DMS114 treated with DMSO at 0.1 percent for 48 hours (cell line): ENCODE data around the gene VAV1.
"Not testable (repeated sequence)": the region's sequence is repeated elsewhere in the genome, so short reads cannot be mapped to it uniquely, and the experiment has no call there.

Experiments
- DNase-seq: peaks from one replicate; lab custom pipeline; 2025; ENCODE audit not compliant: unreplicated experiment; lab: John Stamatoyannopoulos, UW

Gene VAV1

GRCh38 chr19:6754653-6755463 lies 17.6 kb upstream of the VAV1 start:
- DNase-seq, result no peak

- no peak for DNase-seq
Observed at GRCh38 chr19:6760606-6761005, 11.9 kb upstream of the VAV1 start.

- no peak for DNase-seq
Observed at GRCh38 chr19:6761053-6761676, 11.3 kb upstream of the VAV1 start.

- DNase-seq, result not testable (repeated sequence)
Observed at GRCh38 chr19:6762253-6762797, 10.2 kb upstream of the VAV1 start.

GRCh38 chr19:6765738-6766356 lies 6.7 kb upstream of the VAV1 start:
- no peak for DNase-seq

GRCh38 chr19:6766357-6767080 lies 6.0 kb upstream of the VAV1 start:
- no peak for DNase-seq

- no peak for DNase-seq
Observed at GRCh38 chr19:6767081-6767356, 5.5 kb upstream of the VAV1 start.

- peak; percentile 85 for DNase-seq
Observed at GRCh38 chr19:6767357-6768235, 4.9 kb upstream of the VAV1 start, which contains the start of gene SH2D3A. TSS of gene SH2D3A (minus strand) at chr19:6767435. CDS start at chr19:6763748, 3,687 bp downstream.

- no peak for DNase-seq
Observed at GRCh38 chr19:6768236-6768785, 4.2 kb upstream of the VAV1 start.

- DNase-seq, result no peak
Observed at GRCh38 chr19:6769006-6769619, 3.4 kb upstream of the VAV1 start.

GRCh38 chr19:6771648-6772027 lies 870 bp upstream of the VAV1 start:
- not testable (repeated sequence) for DNase-seq

GRCh38 chr19:6772866-6773322 lies 386 bp downstream of the VAV1 start:
- no peak for DNase-seq

- no peak for DNase-seq
Observed at GRCh38 chr19:6773323-6773931, 919 bp downstream of the VAV1 start.

GRCh38 chr19:6774821-6775707 lies 2.6 kb downstream of the VAV1 start:
- no peak for DNase-seq

GRCh38 chr19:6776045-6776444 lies 3.5 kb downstream of the VAV1 start:
- DNase-seq, result not testable (repeated sequence)

- no peak for DNase-seq
Observed at GRCh38 chr19:6776999-6777398, 4.5 kb downstream of the VAV1 start.

- no peak for DNase-seq
Observed at GRCh38 chr19:6777434-6777833, 4.9 kb downstream of the VAV1 start.

GRCh38 chr19:6778386-6778785 lies 5.9 kb downstream of the VAV1 start:
- DNase-seq, result no peak
